Skeletal muscle cell (primary cell): ENCODE data around the gene MAML2.

Experiments used
- DNase-seq: peaks from one replicate; pipeline ENCODE4 v3.0.0-alpha.2; 2010; ENCODE audit warnings: low read depth
- H3K4me3 ChIP-seq: 2 replicates; pipeline ENCODE4 v1.5.1; 2011; ENCODE audit warnings: low read depth, mild to moderate bottlenecking, control low read depth, low read length, moderate library complexity

The MAML2 gene

GRCh38 chr11:95991545-95991944 is 351.4 kb downstream of the MAML2 start:
- DNase-seq = no peak
- H3K4me3 ChIP-seq = no peak overlapping the region

- no peak overlapping the region for H3K4me3 ChIP-seq
- DNase-seq = no peak
Measured at GRCh38 chr11:95991101-95991500, 351.9 kb downstream of the MAML2 start.

GRCh38 chr11:95989780-95990179 is 353.2 kb downstream of the MAML2 start:
- no peak for DNase-seq
- H3K4me3 ChIP-seq = no peak overlapping the region

GRCh38 chr11:95989076-95989605 is 353.9 kb downstream of the MAML2 start:
- no peak for DNase-seq
- no peak overlapping the region for H3K4me3 ChIP-seq

- no peak for DNase-seq
Measured at GRCh38 chr11:95985174-95985808, 357.7 kb downstream of the MAML2 start.

GRCh38 chr11:95984072-95984471 is 358.9 kb downstream of the MAML2 start:
- no peak for DNase-seq
- H3K4me3 ChIP-seq = no peak overlapping the region

More at GRCh38 chr11:95985174-95985808, 357.7 kb downstream of the MAML2 start:
- no peak overlapping the region for H3K4me3 ChIP-seq

- no peak for DNase-seq
- H3K4me3 ChIP-seq = no peak overlapping the region
Measured at GRCh38 chr11:95977534-95978174, 365.3 kb downstream of the MAML2 start.

- H3K4me3 ChIP-seq = no peak overlapping the region
- no peak for DNase-seq
Measured at GRCh38 chr11:95976550-95976949, 366.4 kb downstream of the MAML2 start.

- no peak overlapping the region for H3K4me3 ChIP-seq
- DNase-seq = no peak
Measured at GRCh38 chr11:95975343-95975742, 367.7 kb downstream of the MAML2 start.

GRCh38 chr11:95972060-95972459 is 370.9 kb downstream of the MAML2 start:
- DNase-seq = no peak
- no peak overlapping the region for H3K4me3 ChIP-seq

- DNase-seq = no peak
- H3K4me3 ChIP-seq = no peak overlapping the region
Measured at GRCh38 chr11:95968585-95968984, 374.4 kb downstream of the MAML2 start.

- no peak for DNase-seq
- no peak overlapping the region for H3K4me3 ChIP-seq
Measured at GRCh38 chr11:95964281-95964680, 378.7 kb downstream of the MAML2 start.

GRCh38 chr11:95961758-95962157 is 381.2 kb downstream of the MAML2 start:
- no peak overlapping the region for H3K4me3 ChIP-seq
- DNase-seq = no peak

- DNase-seq = no peak
- H3K4me3 ChIP-seq = no peak overlapping the region
Measured at GRCh38 chr11:95950905-95951304, 392.1 kb downstream of the MAML2 start.

- no peak overlapping the region for H3K4me3 ChIP-seq
- DNase-seq = no peak
Measured at GRCh38 chr11:95948637-95949036, 394.4 kb downstream of the MAML2 start.

- no peak for DNase-seq
- H3K4me3 ChIP-seq = no peak overlapping the region
Measured at GRCh38 chr11:95944623-95945022, 398.4 kb downstream of the MAML2 start.

GRCh38 chr11:95943546-95943945 is 399.4 kb downstream of the MAML2 start:
- DNase-seq = no peak
- H3K4me3 ChIP-seq = no peak overlapping the region

GRCh38 chr11:95939091-95939490 is 403.9 kb downstream of the MAML2 start:
- no peak for DNase-seq
- H3K4me3 ChIP-seq = no peak overlapping the region

GRCh38 chr11:95937358-95937757 is 405.6 kb downstream of the MAML2 start:
- no peak for DNase-seq

GRCh38 chr11:95933594-95933993 is 409.4 kb downstream of the MAML2 start:
- H3K4me3 ChIP-seq = no peak overlapping the region
- no peak for DNase-seq

More at GRCh38 chr11:95937358-95937757, 405.6 kb downstream of the MAML2 start:
- no peak overlapping the region for H3K4me3 ChIP-seq

- no peak overlapping the region for H3K4me3 ChIP-seq
- DNase-seq = no peak
Measured at GRCh38 chr11:95931916-95932315, 411.1 kb downstream of the MAML2 start.
